GM18517 (cell line): ENCODE data around the gene ZNF799.
"Not testable (repeated sequence)": the region's sequence is repeated elsewhere in the genome, so short reads cannot be mapped to it uniquely, and the experiment has no call there.

ENCODE experiments used
- ATAC-seq: cut with Tn5 transposase; IDR thresholded peaks from one replicate; pipeline ENCODE4 v1.9.1; 2021; ENCODE audit warnings: mild to moderate bottlenecking, moderate library complexity; ENCODE audit not compliant: unreplicated experiment

Gene ZNF799

GRCh38 chr19:12364391-12365235 lies 36.5 kb downstream of the ZNF799 start:
- ATAC-seq: no peak

GRCh38 chr19:12362236-12362635 lies 38.8 kb downstream of the ZNF799 start:
- ATAC-seq: not testable (repeated sequence)

GRCh38 chr19:12353375-12353774 lies 47.7 kb downstream of the ZNF799 start:
- ATAC-seq: no peak

GRCh38 chr19:12350890-12351197 lies 50.2 kb downstream of the ZNF799 start:
- ATAC-seq: no peak

- ATAC-seq: no peak
Observed at GRCh38 chr19:12350185-12350889, 50.7 kb downstream of the ZNF799 start.

DNA sequence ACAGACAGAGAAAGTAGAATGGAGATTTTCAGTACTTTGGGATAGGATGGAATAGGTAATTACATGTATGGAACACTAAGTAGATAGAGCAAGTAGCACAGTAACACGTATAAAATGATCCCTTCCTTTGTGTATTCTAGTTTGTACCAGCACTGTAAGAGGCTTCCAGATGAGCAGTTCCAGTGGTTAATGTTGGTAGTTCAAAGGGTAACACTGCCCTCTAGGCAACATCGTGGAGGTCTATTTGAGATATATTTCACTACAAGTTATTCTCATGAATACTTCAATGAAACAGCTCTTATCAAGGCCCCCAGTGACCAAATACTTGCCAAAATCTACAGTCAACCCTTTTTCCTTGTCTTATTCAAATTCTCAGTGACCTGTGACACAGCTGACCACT lies 54.2 kb downstream of the ZNF799 start:
- no peak for ATAC-seq

DNA sequence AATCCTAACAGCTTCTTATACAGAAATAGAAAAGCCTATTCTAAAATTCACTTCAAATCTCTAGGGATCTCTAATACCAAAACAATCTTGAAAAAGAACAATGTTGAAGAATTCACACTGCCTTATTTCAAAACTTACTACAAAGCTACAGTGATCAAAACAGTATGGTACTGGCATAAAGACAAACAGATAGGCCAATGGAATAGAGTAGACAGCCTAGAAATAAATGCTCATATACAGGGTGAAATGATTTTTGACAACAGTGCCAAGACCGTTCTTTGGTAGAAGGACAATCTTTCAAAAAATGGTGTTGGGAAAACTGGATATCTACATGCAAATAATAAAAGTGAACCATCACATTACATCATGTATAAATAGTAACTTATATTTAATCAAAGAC lies 55.9 kb downstream of the ZNF799 start:
- ATAC-seq: no peak
